H1 (cell line): ENCODE data around the gene STXBP5. TPM values are rescaled to one million over a fixed set of nuclear protein-coding genes. Genes with fewer than 3 reads are reported as not detected.

Experiments used
- BRCA1 ChIP-seq: IDR thresholded peaks from 2 replicates; pipeline ENCODE4 v1.6.1; 2012; ENCODE audit warnings: low read depth, low read length, improper control_type of control experiment
- CBX5 ChIP-seq: fragments of 300-800, 300-1000 bp; sonication (generic); IDR thresholded peaks from 2 replicates; pipeline ENCODE4 v1.7.1; 2016; ENCODE audit warnings: antibody characterized with exemption, low read length, low read depth
- CEBPB ChIP-seq: IDR thresholded peaks from 2 replicates; pipeline ENCODE4 v1.6.1; 2012; ENCODE audit warnings: low read depth, low read length
- CHD2 ChIP-seq: IDR thresholded peaks from 2 replicates; pipeline ENCODE4 v1.6.1; 2012; ENCODE audit warnings: low read length, improper control_type of control experiment
- CHD7 ChIP-seq: fragments of 300-600 bp; sonication (generic); IDR thresholded peaks from 2 replicates; pipeline ENCODE4 v1.7.1; 2012; ENCODE audit warnings: low read length, moderate library complexity, mild to moderate bottlenecking, inconsistent platforms; ENCODE audit not compliant: insufficient replicate concordance
- CREB1 ChIP-seq: IDR thresholded peaks from 2 replicates; pipeline ENCODE4 v1.6.1; 2012; ENCODE audit warnings: inconsistent platforms
- CTBP2 ChIP-seq: IDR thresholded peaks from 2 replicates; pipeline ENCODE4 v1.7.0; 2011; ENCODE audit warnings: borderline replicate concordance, mild to moderate bottlenecking, moderate library complexity, mixed read lengths, low read length; ENCODE audit not compliant: insufficient read depth, insufficient read length
- EP300 ChIP-seq, 2 experiments: IDR thresholded peaks; 1 replicate in 1 of 2; 2 replicates in 1 of 2; pipeline ENCODE4 v1.6.1; 2011 to 2012; ENCODE audit warnings: low read depth in 2 of 2, low read length in 2 of 2, mild to moderate bottlenecking in 2 of 2, borderline replicate concordance in 1 of 2, inconsistent platforms in 1 of 2, moderate library complexity in 1 of 2
- NANOG ChIP-seq: IDR thresholded peaks from 2 replicates; pipeline ENCODE4 v1.6.1; 2011; ENCODE audit warnings: low read length, low read depth, mild to moderate bottlenecking, inconsistent platforms; ENCODE audit not compliant: insufficient read depth, poor library complexity, severe bottlenecking
- NRF1 ChIP-seq: IDR thresholded peaks from 2 replicates; pipeline ENCODE4 v1.6.1; 2011; ENCODE audit warnings: mild to moderate bottlenecking, low read depth, low read length, improper control_type of control experiment
- POLR2A ChIP-seq, 2 experiments: IDR thresholded peaks; 1 replicate in 1 of 2; 2 replicates in 1 of 2; pipeline ENCODE4 v1.6.1; 2011; ENCODE audit warnings: low read depth in 2 of 2, low read length in 2 of 2, mild to moderate bottlenecking in 2 of 2; ENCODE audit errors: control extremely low read depth in 1 of 2
- SIRT6 ChIP-seq: IDR thresholded peaks from one replicate; pipeline ENCODE4 v1.7.1; 2012; ENCODE audit warnings: low read length, inconsistent platforms
- SIX5 ChIP-seq: IDR thresholded peaks from 2 replicates; pipeline ENCODE4 v1.6.1; 2011; ENCODE audit warnings: mild to moderate bottlenecking, low read depth, low read length
- TEAD4 ChIP-seq: IDR thresholded peaks from 2 replicates; pipeline ENCODE4 v1.6.1; 2012; ENCODE audit warnings: low read depth, low read length, inconsistent platforms, mixed read lengths
- polyA plus RNA-seq, 7 experiments: library from polyadenylated mRNA; depleted of rRNA in 3 of 7; stranded (reverse) in 5 of 7; unstranded in 2 of 7; fragments of >200 nt in 5 of 7; fragments of 200-250 nt in 2 of 7; gene quantifications; 1 replicate in 5 of 7; 2 replicates in 1 of 7; 4 replicates in 1 of 7; pipeline versions ENCODE4 v1.2.1 to v1.2.3, GENCODE V29; 2011 to 2013; ENCODE audit warnings: missing spikeins in 2 of 7, mixed read lengths in 2 of 7
- total RNA-seq: library from RNA; stranded (reverse); fragmentation: NEBNext Ultra II Directional; extraction: Animal tissue kit (Norgen Biotek cat#: 25700); gene quantifications from 2 replicates; pipeline ENCODE4 v1.2.1, GENCODE V29; 2021

Gene STXBP5
- total and polyA plus RNA-seq, 2 of the 8 experiments (the other 6 are each of a cell fraction or from before 2014, with no cell fraction given) = 2.7 to 10.8 TPM

- TF ChIP-seq CHD7 (no peak), NRF1 (no peak), SIX5 (no peak), CREB1 (no peak), EP300 (IDR thresholded peaks at IDR 0.05; ENCODE audit: borderline replicate concordance in 1 of 2, low read depth in 2 of 2, low read length in 2 of 2) (no peak), CTBP2 (no peak), SIRT6 (no peak), CEBPB (no peak), CBX5 (no peak), BRCA1 (no peak), NANOG (no peak), TEAD4 (no peak), POLR2A (IDR thresholded peaks at IDR 0.05; ENCODE audit: control extremely low read depth in 1 of 2, low read depth in 2 of 2, low read length in 2 of 2) (no peak), CHD2 (no peak)
Observed at GRCh38 chr6:147282566-147282959, 78.3 kb downstream of the STXBP5 start (continued).
